ENCODE data around the gene MECP2.

- TF ChIP-seq, protein P1, sequence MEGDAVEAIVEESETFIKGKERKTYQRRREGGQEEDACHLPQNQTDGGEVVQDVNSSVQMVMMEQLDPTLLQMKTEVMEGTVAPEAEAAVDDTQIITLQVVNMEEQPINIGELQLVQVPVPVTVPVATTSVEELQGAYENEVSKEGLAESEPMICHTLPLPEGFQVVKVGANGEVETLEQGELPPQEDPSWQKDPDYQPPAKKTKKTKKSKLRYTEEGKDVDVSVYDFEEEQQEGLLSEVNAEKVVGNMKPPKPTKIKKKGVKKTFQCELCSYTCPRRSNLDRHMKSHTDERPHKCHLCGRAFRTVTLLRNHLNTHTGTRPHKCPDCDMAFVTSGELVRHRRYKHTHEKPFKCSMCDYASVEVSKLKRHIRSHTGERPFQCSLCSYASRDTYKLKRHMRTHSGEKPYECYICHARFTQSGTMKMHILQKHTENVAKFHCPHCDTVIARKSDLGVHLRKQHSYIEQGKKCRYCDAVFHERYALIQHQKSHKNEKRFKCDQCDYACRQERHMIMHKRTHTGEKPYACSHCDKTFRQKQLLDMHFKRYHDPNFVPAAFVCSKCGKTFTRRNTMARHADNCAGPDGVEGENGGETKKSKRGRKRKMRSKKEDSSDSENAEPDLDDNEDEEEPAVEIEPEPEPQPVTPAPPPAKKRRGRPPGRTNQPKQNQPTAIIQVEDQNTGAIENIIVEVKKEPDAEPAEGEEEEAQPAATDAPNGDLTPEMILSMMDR (IDR thresholded peaks at IDR 0.05) = no peak
- no peak for TF ChIP-seq POLR2A (IDR thresholded peaks at IDR 0.05)
Measured at GRCh38 chrX:154015581-154016264, 81.8 kb downstream of the MECP2 start.
